Measurements from ENCODE around the gene OR2A2. TPM values are rescaled to one million over a fixed set of nuclear protein-coding genes. Genes with fewer than 3 reads are reported as not detected.

Gene OR2A2
- total RNA-seq, 4 donors from 2014 or later: not detected

GRCh38 chr7:144144426-144144825 is 35.0 kb downstream of the OR2A2 start:
- peaks cover 0 to 25% (median 8%) of the 10 kb centered on the region in 4 donors for H3K9me3 ChIP-seq
- TF ChIP-seq, protein P1, sequence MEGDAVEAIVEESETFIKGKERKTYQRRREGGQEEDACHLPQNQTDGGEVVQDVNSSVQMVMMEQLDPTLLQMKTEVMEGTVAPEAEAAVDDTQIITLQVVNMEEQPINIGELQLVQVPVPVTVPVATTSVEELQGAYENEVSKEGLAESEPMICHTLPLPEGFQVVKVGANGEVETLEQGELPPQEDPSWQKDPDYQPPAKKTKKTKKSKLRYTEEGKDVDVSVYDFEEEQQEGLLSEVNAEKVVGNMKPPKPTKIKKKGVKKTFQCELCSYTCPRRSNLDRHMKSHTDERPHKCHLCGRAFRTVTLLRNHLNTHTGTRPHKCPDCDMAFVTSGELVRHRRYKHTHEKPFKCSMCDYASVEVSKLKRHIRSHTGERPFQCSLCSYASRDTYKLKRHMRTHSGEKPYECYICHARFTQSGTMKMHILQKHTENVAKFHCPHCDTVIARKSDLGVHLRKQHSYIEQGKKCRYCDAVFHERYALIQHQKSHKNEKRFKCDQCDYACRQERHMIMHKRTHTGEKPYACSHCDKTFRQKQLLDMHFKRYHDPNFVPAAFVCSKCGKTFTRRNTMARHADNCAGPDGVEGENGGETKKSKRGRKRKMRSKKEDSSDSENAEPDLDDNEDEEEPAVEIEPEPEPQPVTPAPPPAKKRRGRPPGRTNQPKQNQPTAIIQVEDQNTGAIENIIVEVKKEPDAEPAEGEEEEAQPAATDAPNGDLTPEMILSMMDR (IDR thresholded peaks at IDR 0.05): no peak
- TF ChIP-seq EP300 (IDR thresholded peaks at IDR 0.05) (no peak), POLR2A (IDR thresholded peaks at IDR 0.05) (no peak)
- no peak for DNase-seq (ENCODE audit: low spot score in 2 of 2)
- H3K27me3 ChIP-seq: no peaks in the 10 kb centered on the region
- WGBS, 2 donors: 86 to 87% methylated on average over 3 of the region's 3 CpGs
- no peaks in the 10 kb centered on the region for H3K4me1 ChIP-seq
- H3K4me3 ChIP-seq: no peak overlapping the region
- H3K27ac ChIP-seq: no peak overlapping the region
- no peaks in the 10 kb centered on the region for H3K36me3 ChIP-seq

GRCh38 chr7:144148224-144148827 is 38.9 kb downstream of the OR2A2 start:
- TF ChIP-seq, protein P1 (IDR thresholded peaks at IDR 0.05): no peak
- peaks cover 0 to 43% (median 12%) of the 10 kb centered on the region in 4 donors for H3K9me3 ChIP-seq
- H3K27ac ChIP-seq: no peak overlapping the region
- H3K36me3 ChIP-seq: no peaks in the 10 kb centered on the region
- 77 to 83% methylated on average over 2 of the region's 2 CpGs for WGBS, 2 donors
- no peaks in the 10 kb centered on the region for H3K4me1 ChIP-seq
- H3K27me3 ChIP-seq: no peaks in the 10 kb centered on the region
- H3K4me3 ChIP-seq: no peak overlapping the region
- no peak for DNase-seq (ENCODE audit: low spot score in 2 of 2)

GRCh38 chr7:144158861-144159260 is 49.5 kb downstream of the OR2A2 start:
- no peaks in the 10 kb centered on the region for H3K36me3 ChIP-seq
- no peaks in the 10 kb centered on the region for H3K27me3 ChIP-seq
- H3K4me1 ChIP-seq: no peaks in the 10 kb centered on the region
- TF ChIP-seq EP300 (IDR thresholded peaks at IDR 0.05) (no peak), POLR2A (IDR thresholded peaks at IDR 0.05) (no peak)
- TF ChIP-seq, protein P1 (IDR thresholded peaks at IDR 0.05): no peak
- no peak for DNase-seq (ENCODE audit: low spot score in 2 of 2)
- H3K9me3 ChIP-seq: no peaks in the 10 kb centered on the region
- H3K27ac ChIP-seq: no peak overlapping the region
- H3K4me3 ChIP-seq: no peak overlapping the region
- WGBS, 2 donors: 85 to 97% methylated on average over 1 of the region's 1 CpG

Small RNA genes within 50 kb of the gene (small RNA-seq; reads per million reads assigned to genes)
- not detected for gene OR2A41P

Other genes starting within 250 kb of the OR2A2 start
- gene TCAF1, start 207.4 kb upstream of the OR2A2 start, total RNA-seq: 10 to 100 TPM; 32.7 to 61.2 (median 44.4) TPM
- gene OR2F2, start 174.3 kb upstream of the OR2A2 start, total RNA-seq: not detected
- gene OR2F1, start 154.7 kb upstream of the OR2A2 start, total RNA-seq: not detected
- not detected for gene OR6B1, start 109.3 kb upstream of the OR2A2 start, total RNA-seq
- gene OR2A5, start 60.6 kb upstream of the OR2A2 start, total RNA-seq: not detected
- not detected for gene OR2A25, start 39.8 kb upstream of the OR2A2 start, total RNA-seq
- gene OR2A12, start 23.3 kb upstream of the OR2A2 start, total RNA-seq: not detected
- not detected for gene OR2A14, start 13.6 kb downstream of the OR2A2 start, total RNA-seq
- gene CTAGE4, start 73.9 kb downstream of the OR2A2 start, total RNA-seq: 1 to 10 TPM in 2 of 4 donors, not detected in 2; 2.5 to 3.1 TPM
- 1 to 10 TPM in 3 of 4 donors, under 1 TPM in 1; 0.59 to 4.4 (median 1.9) TPM for gene ARHGEF35, start 86.2 kb downstream of the OR2A2 start, total RNA-seq
- gene OR2A42, start 130.0 kb downstream of the OR2A2 start, total RNA-seq: not detected
- gene OR2A7, start 155.2 kb downstream of the OR2A2 start, total RNA-seq: 1 to 10 TPM; 1.1 to 3.8 (median 2.2) TPM
- gene CTAGE8, start 159.7 kb downstream of the OR2A2 start, total RNA-seq: 1 to 10 TPM in 2 of 4 donors, under 1 TPM in 1, not detected in 1; 0.60 to 1.8 (median 1.5) TPM
- gene OR2A1, start 202.8 kb downstream of the OR2A2 start, total RNA-seq: under 1 TPM in 2 of 4 donors, not detected in 2; 0.60 to 0.84 TPM
- 10 to 100 TPM in 2 of 4 donors, 1 to 10 TPM in 2; 5.9 to 13.2 (median 10.4) TPM for gene ARHGEF5, start 245.8 kb downstream of the OR2A2 start, total RNA-seq

Data from tibial nerve (tissue), 4 donors.